ENCODE measurements around the gene MGMT.

The MGMT gene

GRCh38 chr10:129624526-129624925, 157.5 kb downstream of the MGMT start:
- no peak for DNase-seq (ENCODE audit: low spot score)

- DNase-seq (ENCODE audit: low spot score): no peak
Observed at GRCh38 chr10:129626309-129626708, 159.3 kb downstream of the MGMT start.

GRCh38 chr10:129626796-129627435, 159.9 kb downstream of the MGMT start:
- DNase-seq (ENCODE audit: low spot score): no peak

- DNase-seq (ENCODE audit: low spot score): no peak
Observed at GRCh38 chr10:129627442-129627841, 160.4 kb downstream of the MGMT start.

- DNase-seq (ENCODE audit: low spot score): no peak
Observed at GRCh38 chr10:129628823-129629222, 161.8 kb downstream of the MGMT start.

- no peak for DNase-seq (ENCODE audit: low spot score)
Observed at GRCh38 chr10:129629911-129630310, 162.9 kb downstream of the MGMT start.

- no peak for DNase-seq (ENCODE audit: low spot score)
Observed at GRCh38 chr10:129631006-129631405, 164.0 kb downstream of the MGMT start.

- no peak for DNase-seq (ENCODE audit: low spot score)
Observed at GRCh38 chr10:129631870-129632623, 165.0 kb downstream of the MGMT start.

- DNase-seq (ENCODE audit: low spot score): no peak
Observed at GRCh38 chr10:129637010-129637409, 170.0 kb downstream of the MGMT start.

- no peak for DNase-seq (ENCODE audit: low spot score)
Observed at GRCh38 chr10:129637846-129638245, 170.8 kb downstream of the MGMT start.

- no peak for DNase-seq (ENCODE audit: low spot score)
Observed at GRCh38 chr10:129641351-129641750, 174.3 kb downstream of the MGMT start.

- DNase-seq (ENCODE audit: low spot score): no peak
Observed at GRCh38 chr10:129641982-129642381, 174.9 kb downstream of the MGMT start.

- DNase-seq (ENCODE audit: low spot score): no peak
Observed at GRCh38 chr10:129642427-129642826, 175.4 kb downstream of the MGMT start.

- DNase-seq (ENCODE audit: low spot score): no peak
Observed at GRCh38 chr10:129643266-129643665, 176.2 kb downstream of the MGMT start.

GRCh38 chr10:129645487-129645886, 178.4 kb downstream of the MGMT start:
- DNase-seq (ENCODE audit: low spot score): no peak

- DNase-seq (ENCODE audit: low spot score): no peak
Observed at GRCh38 chr10:129646973-129647372, 179.9 kb downstream of the MGMT start.

GRCh38 chr10:129647590-129647989, 180.5 kb downstream of the MGMT start:
- DNase-seq (ENCODE audit: low spot score): no peak

GRCh38 chr10:129648856-129649255, 181.8 kb downstream of the MGMT start:
- DNase-seq (ENCODE audit: low spot score): no peak

GRCh38 chr10:129652021-129652420, 185.0 kb downstream of the MGMT start:
- DNase-seq (ENCODE audit: low spot score): no peak

- DNase-seq (ENCODE audit: low spot score): no peak
Observed at GRCh38 chr10:129652521-129653201, 185.6 kb downstream of the MGMT start.

- DNase-seq (ENCODE audit: low spot score): no peak
Observed at GRCh38 chr10:129653428-129653827, 186.4 kb downstream of the MGMT start.

- no peak for DNase-seq (ENCODE audit: low spot score)
Observed at GRCh38 chr10:129653861-129654260, 186.8 kb downstream of the MGMT start.

GRCh38 chr10:129654461-129654860, 187.4 kb downstream of the MGMT start:
- DNase-seq (ENCODE audit: low spot score): no peak

Measured in CD4-positive, alpha-beta T cell treated with Interleukin-6 at 100 ng/mL for 8 hours (primary cell).